ENCODE measurements around the gene MRPL19. TPM values are rescaled to one million over a fixed set of nuclear protein-coding genes. Genes with fewer than 3 reads are reported as not detected.
"Not testable (repeated sequence)": the region's sequence is repeated elsewhere in the genome, so short reads cannot be mapped to it uniquely, and the experiment has no call there.

MRPL19 gene
- total RNA-seq, 2 experiments from 2014 or later: 70.3 to 71.7 TPM

DNA sequence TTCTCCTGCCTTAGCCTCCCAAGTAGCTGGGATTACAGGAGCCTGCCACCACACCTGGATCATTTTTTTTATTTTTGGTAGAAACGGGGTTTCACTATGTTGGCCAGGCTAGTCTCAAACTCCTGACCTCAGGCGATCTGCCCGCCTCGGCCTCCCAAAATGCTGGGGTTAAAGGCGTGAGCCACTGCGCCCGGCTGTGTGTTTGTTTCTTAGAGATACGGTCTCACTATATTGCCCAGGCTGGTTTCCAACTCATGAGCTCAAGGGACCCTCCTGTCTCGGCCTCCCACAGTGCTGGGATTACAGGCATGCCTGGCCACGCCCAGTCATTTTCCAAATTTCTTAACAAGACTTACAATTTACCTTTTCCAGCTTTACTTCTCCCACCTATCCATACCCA lies 940 bp upstream of the MRPL19 start:
- Mint-ChIP-seq H3K27me3 (ENCODE audit: low read depth) (no peaks in the 10 kb centered on the region), H3K9me3 (no peaks in the 10 kb centered on the region), H3K4me3 (no peak overlapping the region), H3K36me3 (ENCODE audit: low read depth) (peaks cover 18% of the 10 kb centered on the region), H3K4me1 (ENCODE audit: low read depth) (peaks cover 28% of the 10 kb centered on the region), H3K27ac (no peak overlapping the region)
- no peak for DNase-seq
- intact Hi-C loops (cut with micrococcal nuclease): loop anchor here (1.0 to 10.0 kb wide), 3 partner anchors 65 to 687 kb away; partner anchors contain the start of genes GCFC2 and POLE4
- CTCF ChIA-PET: interaction anchor here (0.8 to 2.8 kb wide), 3 partner anchors 11 to 31 kb away, joined by 3 to 9 read pairs (median 4); no protein-coding TSS in a partner anchor

DNA sequence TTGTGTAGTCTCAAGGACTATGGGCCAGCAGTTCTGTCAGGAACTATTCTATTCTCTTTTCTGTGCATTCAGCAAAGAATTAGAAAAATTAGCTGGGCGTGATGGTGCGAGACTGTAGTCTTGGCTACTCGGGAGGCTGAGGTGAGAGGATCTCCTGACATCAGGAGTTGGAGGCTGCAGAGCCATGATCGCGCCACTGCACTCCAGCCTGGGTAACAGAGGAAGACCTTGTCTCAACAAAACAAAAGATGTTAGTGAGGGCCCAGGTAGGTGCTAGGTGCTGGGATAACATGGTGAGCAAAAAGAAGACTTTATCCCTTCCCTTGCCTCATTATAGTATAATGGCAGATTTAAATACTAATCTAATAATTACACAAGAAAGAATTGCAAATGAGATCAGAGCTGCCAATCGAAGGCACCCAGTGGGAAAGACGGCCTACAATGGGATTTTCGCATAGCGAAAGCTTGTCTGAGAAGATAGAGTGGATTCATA lies 447 bp upstream of the MRPL19 start:
- no peaks in the 10 kb centered on the region for H3K27me3 Mint-ChIP-seq (ENCODE audit: low read depth)
- peaks cover 24% of the 10 kb centered on the region for H3K4me1 Mint-ChIP-seq (ENCODE audit: low read depth)
- H3K9me3 Mint-ChIP-seq: no peaks in the 10 kb centered on the region
- intact Hi-C loops (cut with micrococcal nuclease): loop anchor here (1.0 to 10.0 kb wide), 3 partner anchors 64 to 688 kb away; partner anchors contain the start of genes GCFC2 and POLE4
- no peak for DNase-seq
- H3K27ac Mint-ChIP-seq: peak overlapping the region; percentile 88
- peaks cover 20% of the 10 kb centered on the region for H3K36me3 Mint-ChIP-seq (ENCODE audit: low read depth)
- peak overlapping the region; percentile 90 for H3K4me3 Mint-ChIP-seq
- CTCF ChIA-PET: interaction anchor here (1.1 to 2.8 kb wide), 2 partner anchors 12 to 31 kb away, joined by 4 to 9 read pairs; no protein-coding TSS in a partner anchor

DNA sequence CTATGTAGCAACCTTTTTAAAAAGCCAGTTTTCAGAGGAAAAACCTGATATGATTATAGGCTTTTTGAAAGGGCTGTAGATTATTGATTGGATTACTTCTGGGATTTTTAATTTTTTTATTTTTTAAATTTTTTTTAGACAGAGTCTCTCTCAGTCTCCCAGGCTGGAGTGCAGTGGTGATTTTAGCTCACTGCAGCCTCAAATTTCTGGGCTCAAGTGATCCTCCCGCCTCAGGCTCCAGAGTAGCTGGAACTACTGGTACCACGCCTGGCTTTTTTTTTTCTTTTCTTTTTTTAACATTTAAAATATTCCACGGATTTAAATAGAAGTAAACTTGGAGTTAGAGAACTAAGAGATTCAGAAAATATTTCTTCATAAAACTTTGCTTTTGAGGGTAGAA lies 1.2 kb downstream of the MRPL19 start:
- peak overlapping the region; percentile 90 for H3K4me3 Mint-ChIP-seq
- no peak for DNase-seq
- peak overlapping the region; percentile 88 for H3K27ac Mint-ChIP-seq
- no peaks in the 10 kb centered on the region for H3K9me3 Mint-ChIP-seq
- CTCF ChIA-PET: interaction anchor here (0.7 to 2.8 kb wide), 3 partner anchors 9 to 439 kb away, joined by 4 to 9 read pairs (median 5); no protein-coding TSS in a partner anchor
- H3K4me1 Mint-ChIP-seq (ENCODE audit: low read depth): peaks cover 28% of the 10 kb centered on the region
- intact Hi-C loops (cut with micrococcal nuclease): loop anchor here (10.0 kb wide), 1 partner anchor 137 kb away; no protein-coding TSS in a partner anchor
- H3K27me3 Mint-ChIP-seq (ENCODE audit: low read depth): no peaks in the 10 kb centered on the region
- peaks cover 31% of the 10 kb centered on the region for H3K36me3 Mint-ChIP-seq (ENCODE audit: low read depth)

DNA sequence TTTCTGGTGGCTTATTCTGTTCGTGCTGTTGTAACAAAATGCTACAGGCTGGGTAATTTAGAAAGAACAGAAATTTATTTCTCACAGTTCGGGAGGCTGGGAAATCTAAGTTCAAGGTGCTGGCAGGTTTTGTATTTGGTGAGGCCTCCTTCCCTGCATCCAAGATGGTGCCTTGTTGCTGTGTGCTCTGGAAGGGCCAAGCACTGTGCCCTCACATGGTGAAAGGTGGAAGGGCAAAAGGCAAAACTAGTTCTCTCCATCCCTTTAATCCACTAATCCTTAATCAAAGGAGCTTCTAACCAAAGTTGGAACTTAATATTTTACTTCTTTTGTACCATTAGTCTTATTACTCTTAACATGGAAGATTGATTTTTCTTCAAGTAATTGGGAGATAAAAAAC lies 7.4 kb downstream of the MRPL19 start:
- H3K9me3 Mint-ChIP-seq: peaks cover 8% of the 10 kb centered on the region
- intact Hi-C loops (cut with micrococcal nuclease): no loop called here
- H3K4me1 Mint-ChIP-seq (ENCODE audit: low read depth): peaks cover 16% of the 10 kb centered on the region
- H3K27me3 Mint-ChIP-seq (ENCODE audit: low read depth): no peaks in the 10 kb centered on the region
- H3K36me3 Mint-ChIP-seq (ENCODE audit: low read depth): peaks cover 77% of the 10 kb centered on the region
- CTCF ChIA-PET: no interaction called here
- no peak overlapping the region for H3K27ac Mint-ChIP-seq
- no peak overlapping the region for H3K4me3 Mint-ChIP-seq
- no peak for DNase-seq

DNA sequence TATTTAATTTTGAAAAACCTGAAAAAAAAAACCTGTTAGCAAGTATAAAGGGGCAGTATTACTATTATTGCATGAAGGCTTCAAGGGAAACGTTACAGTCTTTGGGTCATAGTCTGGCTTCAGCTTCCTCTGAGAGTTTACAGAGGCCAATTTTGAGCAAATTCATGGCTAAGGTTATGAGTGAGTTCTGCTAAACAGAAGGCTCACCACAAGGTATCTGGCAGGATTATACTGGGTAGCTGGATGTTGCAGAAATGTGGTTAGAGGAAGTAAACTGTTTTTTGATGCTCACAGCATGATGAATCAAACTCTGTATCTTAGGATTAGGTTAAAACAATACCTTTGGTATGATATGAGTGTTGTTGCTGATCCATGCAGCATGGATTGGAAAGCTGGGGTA lies 9.3 kb downstream of the MRPL19 start:
- no peak overlapping the region for H3K4me3 Mint-ChIP-seq
- H3K27me3 Mint-ChIP-seq (ENCODE audit: low read depth): no peaks in the 10 kb centered on the region
- peaks cover 8% of the 10 kb centered on the region for H3K4me1 Mint-ChIP-seq (ENCODE audit: low read depth)
- DNase-seq: no peak
- H3K36me3 Mint-ChIP-seq (ENCODE audit: low read depth): peaks cover 82% of the 10 kb centered on the region
- intact Hi-C loops (cut with micrococcal nuclease): no loop called here
- CTCF ChIA-PET: interaction anchor here (1.3 kb wide), 1 partner anchor 14 kb away, joined by 3 read pairs; no protein-coding TSS in a partner anchor
- H3K9me3 Mint-ChIP-seq: peaks cover 17% of the 10 kb centered on the region
- no peak overlapping the region for H3K27ac Mint-ChIP-seq

DNA sequence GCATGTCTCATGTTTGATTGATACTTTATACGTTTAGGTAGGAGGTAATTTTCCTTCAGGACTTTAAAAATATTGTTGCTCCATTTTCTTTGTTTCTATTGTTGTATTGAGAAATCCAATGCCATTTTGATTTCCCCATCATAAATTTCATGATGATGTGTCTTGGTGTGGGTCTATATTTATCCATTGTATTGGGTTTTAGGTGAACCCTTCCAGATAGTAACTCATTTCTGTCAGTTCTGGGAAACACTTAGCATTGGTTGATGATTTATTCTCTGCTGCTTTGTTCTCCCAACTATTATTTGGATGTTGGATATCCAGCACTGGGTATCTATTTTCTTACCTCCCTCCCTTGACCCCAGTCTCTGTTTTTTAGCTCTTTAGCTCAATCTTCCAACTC lies 10.0 kb downstream of the MRPL19 start:
- peaks cover 84% of the 10 kb centered on the region for H3K36me3 Mint-ChIP-seq (ENCODE audit: low read depth)
- no peaks in the 10 kb centered on the region for H3K27me3 Mint-ChIP-seq (ENCODE audit: low read depth)
- H3K4me1 Mint-ChIP-seq (ENCODE audit: low read depth): peaks cover 6% of the 10 kb centered on the region
- CTCF ChIA-PET: no interaction called here
- no peak for DNase-seq
- H3K4me3 Mint-ChIP-seq: no peak overlapping the region
- H3K27ac Mint-ChIP-seq: no peak overlapping the region
- peaks cover 17% of the 10 kb centered on the region for H3K9me3 Mint-ChIP-seq
- intact Hi-C loops (cut with micrococcal nuclease): no loop called here

DNA sequence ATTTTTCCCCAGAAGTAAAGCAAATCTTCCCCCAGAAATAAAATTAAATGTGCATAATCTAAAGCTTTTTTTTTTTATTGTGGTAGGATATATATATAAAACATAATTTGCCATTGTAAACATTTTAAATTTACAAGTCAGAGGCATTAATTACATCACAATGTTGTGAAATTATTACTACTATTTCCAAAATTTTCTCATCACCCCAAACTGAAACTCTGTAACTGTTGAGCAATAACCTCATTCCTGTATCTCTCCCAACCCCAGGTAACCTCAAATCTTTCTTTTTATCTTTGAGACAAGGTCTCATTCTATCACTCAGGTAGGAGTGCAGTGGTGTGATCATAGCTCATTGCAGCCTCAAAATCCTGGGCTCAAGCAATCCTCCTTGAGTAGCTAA lies 11.2 kb downstream of the MRPL19 start:
- peaks cover 17% of the 10 kb centered on the region for H3K9me3 Mint-ChIP-seq
- no peak overlapping the region for H3K27ac Mint-ChIP-seq
- no peaks in the 10 kb centered on the region for H3K27me3 Mint-ChIP-seq (ENCODE audit: low read depth)
- H3K36me3 Mint-ChIP-seq (ENCODE audit: low read depth): peaks cover 86% of the 10 kb centered on the region
- CTCF ChIA-PET: interaction anchor here (0.6 to 1.0 kb wide), 2 partner anchors 15 to 386 kb away, joined by 3 read pairs; no protein-coding TSS in a partner anchor
- no peak for DNase-seq
- H3K4me3 Mint-ChIP-seq: no peak overlapping the region
- intact Hi-C loops (cut with micrococcal nuclease): no loop called here
- peaks cover 5% of the 10 kb centered on the region for H3K4me1 Mint-ChIP-seq (ENCODE audit: low read depth)

DNA sequence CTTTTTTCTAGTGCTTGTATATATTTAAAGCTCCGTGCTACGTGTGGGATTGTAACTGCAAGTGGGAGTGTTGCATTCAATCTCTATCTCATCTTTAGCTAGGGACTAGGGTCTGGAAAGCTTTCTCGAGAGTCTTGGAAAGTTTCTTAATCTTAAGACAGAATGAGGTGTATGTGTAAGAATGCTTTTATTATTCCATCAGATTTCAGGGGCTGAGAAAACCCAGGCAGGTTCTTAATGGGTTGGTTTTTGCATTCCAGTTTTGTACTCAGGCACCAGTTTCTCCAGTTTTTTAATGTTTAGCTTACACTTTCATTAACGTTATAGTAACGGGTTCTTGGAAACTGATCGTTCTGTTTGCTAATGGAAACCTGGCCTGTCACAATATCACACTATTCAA lies 20.3 kb downstream of the MRPL19 start:
- Mint-ChIP-seq H3K4me1 (ENCODE audit: low read depth) (no peaks in the 10 kb centered on the region), H3K4me3 (no peak overlapping the region), H3K27me3 (ENCODE audit: low read depth) (no peaks in the 10 kb centered on the region), H3K27ac (no peak overlapping the region), H3K36me3 (ENCODE audit: low read depth) (peaks cover 43% of the 10 kb centered on the region), H3K9me3 (no peaks in the 10 kb centered on the region)
- intact Hi-C loops (cut with micrococcal nuclease): no loop called here
- CTCF ChIA-PET: interaction anchor here (0.6 to 1.8 kb wide), 3 partner anchors 11 to 1912 kb away, joined by 3 to 7 read pairs (median 4); no protein-coding TSS in a partner anchor
- no peak for DNase-seq

DNA sequence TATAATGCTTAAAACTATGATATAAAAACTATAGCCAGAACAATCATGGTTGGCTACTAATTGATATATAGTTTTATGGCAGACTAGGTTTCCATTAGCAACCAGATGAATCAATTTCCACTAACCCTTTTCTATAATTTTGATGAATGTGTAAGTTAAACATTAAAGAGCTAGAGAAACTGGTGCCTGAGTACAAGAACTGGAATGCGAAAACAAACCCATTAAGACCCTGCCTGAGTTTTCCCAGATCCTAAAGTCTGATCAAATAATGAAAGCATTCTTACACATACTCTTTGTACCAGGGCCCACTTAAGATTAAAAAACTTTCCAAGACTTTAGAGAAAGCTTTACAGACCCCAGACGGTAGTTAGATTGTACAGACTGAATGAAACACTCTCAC lies 21.3 kb downstream of the MRPL19 start:
- no peaks in the 10 kb centered on the region for H3K9me3 Mint-ChIP-seq
- no peak overlapping the region for H3K27ac Mint-ChIP-seq
- peaks cover 42% of the 10 kb centered on the region for H3K36me3 Mint-ChIP-seq (ENCODE audit: low read depth)
- CTCF ChIA-PET: interaction anchor here (1.1 to 1.9 kb wide), 3 partner anchors 9 to 26 kb away, joined by 3 to 8 read pairs (median 7); no protein-coding TSS in a partner anchor
- no peaks in the 10 kb centered on the region for H3K27me3 Mint-ChIP-seq (ENCODE audit: low read depth)
- H3K4me3 Mint-ChIP-seq: no peak overlapping the region
- DNase-seq: no peak
- intact Hi-C loops (cut with micrococcal nuclease): no loop called here
- peaks cover 4% of the 10 kb centered on the region for H3K4me1 Mint-ChIP-seq (ENCODE audit: low read depth)

DNA sequence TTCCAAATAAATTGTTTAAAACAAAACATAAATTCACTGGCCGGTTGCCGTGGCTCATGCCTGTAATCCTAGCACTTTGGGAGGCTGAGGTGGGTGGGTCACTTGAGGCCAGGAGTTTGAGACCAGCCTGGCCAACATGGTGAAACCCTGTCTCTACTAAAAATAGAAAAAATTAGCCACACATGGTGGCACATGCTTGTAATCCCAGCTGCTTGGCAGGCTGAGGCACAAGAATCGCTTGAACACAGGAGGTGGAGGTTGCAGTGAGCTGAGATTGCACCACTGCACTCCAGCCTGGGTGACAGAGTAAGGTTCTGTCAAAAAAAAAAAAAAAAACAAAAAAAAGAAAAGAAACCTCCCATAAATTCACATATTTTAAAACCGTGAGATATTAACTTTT lies 28.8 kb downstream of the MRPL19 start:
- intact Hi-C loops (cut with micrococcal nuclease); DNase-seq; H3K4me3 Mint-ChIP-seq; H3K4me1 Mint-ChIP-seq (ENCODE audit: low read depth); H3K27me3 Mint-ChIP-seq (ENCODE audit: low read depth); H3K9me3 Mint-ChIP-seq; H3K27ac Mint-ChIP-seq: not testable (repeated sequence)
- H3K36me3 Mint-ChIP-seq (ENCODE audit: low read depth): peaks cover 35% of the 10 kb centered on the region
- CTCF ChIA-PET: interaction anchor here (0.6 to 0.9 kb wide), 2 partner anchors 18 to 35 kb away, joined by 3 read pairs; no protein-coding TSS in a partner anchor

DNA sequence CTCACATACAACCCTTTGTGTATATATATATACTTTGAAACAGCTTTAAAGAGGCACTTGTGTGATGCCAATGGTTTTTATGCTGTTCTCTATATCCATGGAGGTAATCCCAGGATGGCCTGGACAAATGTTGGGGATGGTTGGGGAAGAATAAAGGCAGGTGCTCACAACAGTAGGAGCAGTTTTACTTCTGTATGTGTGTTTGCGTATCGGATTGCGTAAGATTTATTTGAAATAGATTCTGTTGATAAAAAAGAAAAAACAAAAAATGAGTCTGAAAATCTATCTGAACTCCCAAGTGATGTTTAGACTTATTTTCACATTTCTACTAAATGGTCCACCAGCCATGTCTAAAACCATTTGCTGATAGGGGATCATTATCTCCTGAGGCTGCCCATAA lies 29.3 kb downstream of the MRPL19 start:
- no peaks in the 10 kb centered on the region for H3K9me3 Mint-ChIP-seq
- peaks cover 8% of the 10 kb centered on the region for H3K4me1 Mint-ChIP-seq (ENCODE audit: low read depth)
- CTCF ChIA-PET: interaction anchor here (0.6 to 1.2 kb wide), 3 partner anchors 16 to 35 kb away, joined by 3 to 5 read pairs (median 3); no protein-coding TSS in a partner anchor
- no peak for DNase-seq
- H3K27ac Mint-ChIP-seq: no peak overlapping the region
- H3K4me3 Mint-ChIP-seq: no peak overlapping the region
- no peaks in the 10 kb centered on the region for H3K27me3 Mint-ChIP-seq (ENCODE audit: low read depth)
- peaks cover 34% of the 10 kb centered on the region for H3K36me3 Mint-ChIP-seq (ENCODE audit: low read depth)
- intact Hi-C loops (cut with micrococcal nuclease): loop anchor here (2.0 kb wide), 1 partner anchor 35 kb away; the partner anchor contains the start of gene GCFC2

DNA sequence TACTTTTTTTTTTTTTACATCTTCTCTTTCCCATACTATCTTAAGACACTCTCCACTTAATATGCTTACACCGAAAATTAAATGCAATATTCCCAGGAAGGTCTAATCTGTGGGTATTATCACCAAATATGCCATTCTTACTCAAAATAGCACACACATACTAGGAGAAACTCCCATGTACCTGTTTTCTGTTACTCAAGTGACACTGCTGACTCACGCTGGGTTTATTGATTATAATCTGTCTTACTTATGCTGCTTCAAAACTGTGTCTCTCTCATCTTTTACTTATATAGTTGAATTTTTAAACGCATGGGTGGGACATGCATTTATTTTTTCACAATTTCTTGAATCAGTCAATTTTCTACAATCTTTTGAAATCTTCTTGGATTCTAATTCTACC lies 29.9 kb downstream of the MRPL19 start:
- CTCF ChIA-PET: interaction anchor here (0.6 to 2.1 kb wide), 10 partner anchors 8 to 110 kb away, joined by 3 to 19 read pairs (median 4); partner anchors contain the start of gene MRPL19
- Mint-ChIP-seq H3K27me3 (ENCODE audit: low read depth) (no peaks in the 10 kb centered on the region), H3K4me3 (no peak overlapping the region), H3K36me3 (ENCODE audit: low read depth) (peaks cover 29% of the 10 kb centered on the region), H3K9me3 (no peaks in the 10 kb centered on the region), H3K27ac (no peak overlapping the region), H3K4me1 (ENCODE audit: low read depth) (peaks cover 8% of the 10 kb centered on the region)
- intact Hi-C loops (cut with micrococcal nuclease): loop anchor here (2.0 kb wide), 1 partner anchor 34 kb away; the partner anchor contains the start of gene GCFC2
- no peak for DNase-seq
